SK-N-SH (cell line): ENCODE results near the gene CEP85.

Experiments
- MXI1 ChIP-seq: IDR thresholded peaks from 2 replicates; pipeline ENCODE4 v1.6.1; 2012; ENCODE audit warnings: mild to moderate bottlenecking, low read depth, low read length, improper control_type of control experiment
- TCF12 ChIP-seq: IDR thresholded peaks from 2 replicates; pipeline ENCODE4 v1.4.0; 2012
- TEAD4 ChIP-seq: IDR thresholded peaks from 2 replicates; pipeline ENCODE4 v1.4.0; 2012; ENCODE audit warnings: mild to moderate bottlenecking, borderline replicate concordance; ENCODE audit not compliant: insufficient read depth
- TF ChIP-seq, protein P1 (sequence below): IDR thresholded peaks from 2 replicates; pipeline ENCODE4 v1.6.1; 2012; ENCODE audit warnings: mild to moderate bottlenecking, low read depth, low read length, moderate library complexity
- TF ChIP-seq, protein P2 (sequence below): fragments of 200-600 bp; sonication (generic); IDR thresholded peaks from 2 replicates; pipeline ENCODE4 v1.6.1; 2017; ENCODE audit warnings: antibody characterized with exemption, mild to moderate bottlenecking, moderate library complexity

DNA sequence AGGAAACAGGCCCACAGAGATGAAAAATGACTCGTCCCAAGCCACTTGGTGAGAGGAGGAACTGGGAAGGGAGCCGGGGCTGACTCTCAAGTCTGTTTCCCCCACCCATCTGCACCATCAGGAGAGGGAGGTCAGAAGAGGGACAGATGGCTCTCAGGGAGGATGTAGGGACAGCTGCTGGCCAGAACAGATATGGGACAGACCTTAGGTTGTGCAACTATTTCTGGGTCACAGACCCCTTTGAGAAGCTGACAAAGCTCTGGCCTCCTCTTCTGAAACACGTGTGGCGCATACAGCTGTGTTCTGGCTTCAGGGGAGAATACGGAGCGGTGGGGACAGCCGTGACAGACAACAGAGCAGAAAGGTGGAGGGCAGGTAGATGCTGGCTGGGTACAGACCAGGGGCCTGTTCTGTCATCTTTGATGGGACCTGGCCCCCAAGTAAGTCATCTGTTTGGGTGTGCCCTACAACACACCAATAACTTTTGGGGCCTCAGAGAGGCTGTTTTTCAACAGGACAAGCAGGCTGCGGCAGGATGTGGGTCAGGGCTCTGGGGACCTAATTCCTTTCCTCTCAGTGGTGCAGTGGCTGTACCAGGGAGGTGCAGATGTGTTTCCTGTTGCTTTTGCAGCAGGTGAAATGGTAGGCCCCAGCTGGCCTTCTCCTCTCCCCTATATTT lies 53.2 kb downstream of the CEP85 start:
- TF ChIP-seq TCF12 = no peak
- TF ChIP-seq, protein P1, sequence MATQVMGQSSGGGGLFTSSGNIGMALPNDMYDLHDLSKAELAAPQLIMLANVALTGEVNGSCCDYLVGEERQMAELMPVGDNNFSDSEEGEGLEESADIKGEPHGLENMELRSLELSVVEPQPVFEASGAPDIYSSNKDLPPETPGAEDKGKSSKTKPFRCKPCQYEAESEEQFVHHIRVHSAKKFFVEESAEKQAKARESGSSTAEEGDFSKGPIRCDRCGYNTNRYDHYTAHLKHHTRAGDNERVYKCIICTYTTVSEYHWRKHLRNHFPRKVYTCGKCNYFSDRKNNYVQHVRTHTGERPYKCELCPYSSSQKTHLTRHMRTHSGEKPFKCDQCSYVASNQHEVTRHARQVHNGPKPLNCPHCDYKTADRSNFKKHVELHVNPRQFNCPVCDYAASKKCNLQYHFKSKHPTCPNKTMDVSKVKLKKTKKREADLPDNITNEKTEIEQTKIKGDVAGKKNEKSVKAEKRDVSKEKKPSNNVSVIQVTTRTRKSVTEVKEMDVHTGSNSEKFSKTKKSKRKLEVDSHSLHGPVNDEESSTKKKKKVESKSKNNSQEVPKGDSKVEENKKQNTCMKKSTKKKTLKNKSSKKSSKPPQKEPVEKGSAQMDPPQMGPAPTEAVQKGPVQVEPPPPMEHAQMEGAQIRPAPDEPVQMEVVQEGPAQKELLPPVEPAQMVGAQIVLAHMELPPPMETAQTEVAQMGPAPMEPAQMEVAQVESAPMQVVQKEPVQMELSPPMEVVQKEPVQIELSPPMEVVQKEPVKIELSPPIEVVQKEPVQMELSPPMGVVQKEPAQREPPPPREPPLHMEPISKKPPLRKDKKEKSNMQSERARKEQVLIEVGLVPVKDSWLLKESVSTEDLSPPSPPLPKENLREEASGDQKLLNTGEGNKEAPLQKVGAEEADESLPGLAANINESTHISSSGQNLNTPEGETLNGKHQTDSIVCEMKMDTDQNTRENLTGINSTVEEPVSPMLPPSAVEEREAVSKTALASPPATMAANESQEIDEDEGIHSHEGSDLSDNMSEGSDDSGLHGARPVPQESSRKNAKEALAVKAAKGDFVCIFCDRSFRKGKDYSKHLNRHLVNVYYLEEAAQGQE = no peak
- TF ChIP-seq, protein P2, sequence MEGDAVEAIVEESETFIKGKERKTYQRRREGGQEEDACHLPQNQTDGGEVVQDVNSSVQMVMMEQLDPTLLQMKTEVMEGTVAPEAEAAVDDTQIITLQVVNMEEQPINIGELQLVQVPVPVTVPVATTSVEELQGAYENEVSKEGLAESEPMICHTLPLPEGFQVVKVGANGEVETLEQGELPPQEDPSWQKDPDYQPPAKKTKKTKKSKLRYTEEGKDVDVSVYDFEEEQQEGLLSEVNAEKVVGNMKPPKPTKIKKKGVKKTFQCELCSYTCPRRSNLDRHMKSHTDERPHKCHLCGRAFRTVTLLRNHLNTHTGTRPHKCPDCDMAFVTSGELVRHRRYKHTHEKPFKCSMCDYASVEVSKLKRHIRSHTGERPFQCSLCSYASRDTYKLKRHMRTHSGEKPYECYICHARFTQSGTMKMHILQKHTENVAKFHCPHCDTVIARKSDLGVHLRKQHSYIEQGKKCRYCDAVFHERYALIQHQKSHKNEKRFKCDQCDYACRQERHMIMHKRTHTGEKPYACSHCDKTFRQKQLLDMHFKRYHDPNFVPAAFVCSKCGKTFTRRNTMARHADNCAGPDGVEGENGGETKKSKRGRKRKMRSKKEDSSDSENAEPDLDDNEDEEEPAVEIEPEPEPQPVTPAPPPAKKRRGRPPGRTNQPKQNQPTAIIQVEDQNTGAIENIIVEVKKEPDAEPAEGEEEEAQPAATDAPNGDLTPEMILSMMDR = no peak
- no peak for TF ChIP-seq MXI1
- TF ChIP-seq TEAD4 = no peak
